HFF-Myc (cell line): ENCODE measurements around the gene DACH2.

Experiments used
- DNase-seq: peaks from one replicate; pipeline ENCODE4 v3.0.0-alpha.2; 2011; ENCODE audit warnings: low read depth; ENCODE audit errors: extremely low read depth
- H3K4me3 ChIP-seq: replicated peaks from 2 replicates; pipeline ENCODE4 v1.5.1; 2011; ENCODE audit warnings: low read depth, mild to moderate bottlenecking, control low read depth, low read length
- TF ChIP-seq, protein P1 (sequence below): IDR thresholded peaks from 2 replicates; pipeline ENCODE4 v1.5.1; 2012; ENCODE audit warnings: mild to moderate bottlenecking, low read depth, low read length, control low read depth; ENCODE audit errors: missing control alignments

Gene DACH2

DNA sequence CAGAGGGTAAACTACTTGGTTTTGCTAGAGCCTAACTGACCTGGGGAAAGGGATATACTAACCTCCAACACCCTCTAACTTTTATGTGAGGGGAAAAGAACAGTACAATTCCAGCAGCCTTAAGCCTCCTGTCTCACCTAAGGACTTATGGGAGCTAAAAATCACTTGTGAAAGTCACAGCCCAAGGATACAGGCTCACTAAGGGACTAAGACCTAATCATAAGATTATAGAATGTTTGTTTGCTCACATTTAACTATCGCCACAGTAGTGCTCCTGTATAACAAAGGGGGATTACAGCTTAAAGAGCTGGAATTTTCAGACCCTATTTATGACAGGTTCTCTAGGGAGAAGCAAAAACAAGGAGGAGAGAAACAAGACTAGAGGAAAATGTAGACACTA, 548.7 kb downstream of the DACH2 start:
- TF ChIP-seq, protein P1, sequence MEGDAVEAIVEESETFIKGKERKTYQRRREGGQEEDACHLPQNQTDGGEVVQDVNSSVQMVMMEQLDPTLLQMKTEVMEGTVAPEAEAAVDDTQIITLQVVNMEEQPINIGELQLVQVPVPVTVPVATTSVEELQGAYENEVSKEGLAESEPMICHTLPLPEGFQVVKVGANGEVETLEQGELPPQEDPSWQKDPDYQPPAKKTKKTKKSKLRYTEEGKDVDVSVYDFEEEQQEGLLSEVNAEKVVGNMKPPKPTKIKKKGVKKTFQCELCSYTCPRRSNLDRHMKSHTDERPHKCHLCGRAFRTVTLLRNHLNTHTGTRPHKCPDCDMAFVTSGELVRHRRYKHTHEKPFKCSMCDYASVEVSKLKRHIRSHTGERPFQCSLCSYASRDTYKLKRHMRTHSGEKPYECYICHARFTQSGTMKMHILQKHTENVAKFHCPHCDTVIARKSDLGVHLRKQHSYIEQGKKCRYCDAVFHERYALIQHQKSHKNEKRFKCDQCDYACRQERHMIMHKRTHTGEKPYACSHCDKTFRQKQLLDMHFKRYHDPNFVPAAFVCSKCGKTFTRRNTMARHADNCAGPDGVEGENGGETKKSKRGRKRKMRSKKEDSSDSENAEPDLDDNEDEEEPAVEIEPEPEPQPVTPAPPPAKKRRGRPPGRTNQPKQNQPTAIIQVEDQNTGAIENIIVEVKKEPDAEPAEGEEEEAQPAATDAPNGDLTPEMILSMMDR, result no peak
- H3K4me3 ChIP-seq, result no peak overlapping the region
- no peak for DNase-seq

DNA sequence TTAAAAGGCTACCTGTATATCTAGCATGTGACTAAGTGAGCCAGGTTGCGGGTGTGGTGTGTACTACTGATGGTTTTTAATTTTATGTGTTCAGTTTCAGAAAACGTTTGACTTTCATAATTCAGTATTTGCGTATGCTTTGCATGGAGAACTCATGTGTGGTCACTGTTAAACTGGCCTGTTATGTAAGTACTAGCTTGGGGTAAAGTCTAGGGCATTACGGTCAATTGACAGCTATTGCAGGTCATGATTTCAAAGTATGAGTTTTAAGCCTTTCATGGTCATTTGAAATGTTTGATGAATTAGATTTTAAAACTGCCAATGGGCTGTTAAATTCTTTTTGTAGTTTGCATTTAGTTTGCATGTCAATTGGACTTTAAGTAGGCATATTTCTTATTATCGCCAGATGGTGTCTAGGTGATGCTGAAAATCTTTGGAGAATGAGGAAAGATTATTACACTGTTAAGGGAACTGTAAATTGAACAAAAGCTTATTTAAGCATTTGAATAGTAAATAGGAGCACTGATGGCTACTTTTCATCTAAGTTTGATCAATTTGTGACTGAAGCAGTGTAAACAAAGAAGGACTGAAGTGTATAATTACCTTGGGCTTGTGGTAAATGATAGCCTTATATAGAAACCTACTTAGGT, 563.4 kb downstream of the DACH2 start:
- DNase-seq, result no peak
- TF ChIP-seq, protein P1, result no peak
- H3K4me3 ChIP-seq, result no peak overlapping the region

DNA sequence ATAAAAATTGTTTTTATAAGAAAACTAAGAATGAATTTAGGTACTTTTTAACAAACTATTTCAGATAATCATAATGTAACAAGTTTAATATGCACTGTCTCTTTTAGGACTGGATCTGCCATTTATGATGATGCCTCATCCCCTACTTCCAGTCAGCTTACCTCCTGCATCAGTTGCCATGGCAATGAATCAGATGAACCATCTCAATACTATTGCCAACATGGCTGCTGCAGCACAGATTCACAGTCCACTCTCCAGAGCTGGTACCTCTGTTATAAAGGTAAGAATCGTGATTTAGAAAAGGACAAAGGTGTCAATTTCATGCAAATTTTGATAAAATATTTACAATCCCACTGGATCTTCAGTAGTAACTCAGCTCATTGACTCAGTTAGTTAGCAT, 566.2 kb downstream of the DACH2 start:
- TF ChIP-seq, protein P1, result no peak
- DNase-seq, result no peak
- H3K4me3 ChIP-seq, result no peak overlapping the region

DNA sequence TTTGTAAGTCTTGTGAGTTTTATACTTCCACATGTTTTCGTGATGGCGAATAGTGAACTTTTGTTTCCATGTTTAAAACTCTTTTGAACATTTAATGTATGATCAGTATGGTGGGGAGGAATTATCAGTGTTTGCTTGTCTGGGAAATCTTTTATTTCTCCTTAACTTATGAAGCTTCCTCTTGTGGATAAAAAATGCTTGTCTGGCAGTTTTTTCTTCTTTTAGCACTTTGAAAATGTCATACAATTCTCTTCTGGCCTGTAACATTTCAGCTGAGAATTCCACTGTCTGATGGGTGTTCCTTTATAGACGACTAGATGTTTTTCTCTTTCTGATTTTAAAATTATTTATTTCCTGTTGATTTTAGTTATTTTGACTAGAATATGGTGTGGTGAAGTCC, 576.0 kb downstream of the DACH2 start:
- no peak overlapping the region for H3K4me3 ChIP-seq
- DNase-seq, result no peak
- TF ChIP-seq, protein P1, result no peak

DNA sequence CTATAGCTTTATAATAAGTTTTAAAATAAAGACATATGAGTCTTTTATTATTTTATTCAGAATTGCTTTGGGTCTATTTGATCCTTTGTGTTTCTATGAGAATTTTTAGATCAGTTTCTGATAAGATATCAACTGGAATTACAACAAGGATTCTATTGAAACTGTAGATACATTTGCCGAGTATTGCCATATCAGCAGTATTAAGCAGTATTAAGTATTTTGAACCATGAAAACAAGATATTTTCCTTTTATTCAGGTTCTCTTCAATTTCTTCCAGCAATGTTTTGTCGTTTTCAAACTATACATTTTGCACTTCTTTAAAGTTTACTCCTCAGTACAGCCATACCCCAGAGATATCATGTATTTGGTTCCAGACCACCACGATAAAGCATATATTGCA, 598.8 kb downstream of the DACH2 start:
- no peak for DNase-seq
- TF ChIP-seq, protein P1, result no peak

DNA sequence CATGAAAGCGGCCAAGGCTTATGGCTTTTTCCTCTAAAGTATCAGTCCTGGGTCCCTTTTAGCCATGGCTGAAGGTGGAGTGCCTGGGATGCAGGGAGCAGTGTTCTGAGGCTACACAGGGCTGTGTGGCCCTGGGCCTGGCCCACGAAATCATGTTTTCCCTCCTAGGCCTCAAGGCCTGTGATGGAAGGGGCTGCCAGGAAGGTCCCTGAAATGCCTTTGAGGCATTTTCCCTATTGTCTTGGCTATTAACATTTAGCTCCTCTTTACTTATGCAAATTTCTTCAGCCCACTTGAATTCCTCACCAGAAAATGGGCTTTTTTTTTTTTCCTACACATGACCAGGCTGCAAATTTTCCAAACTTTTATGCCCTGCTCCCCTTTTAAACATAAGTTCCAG, 657.0 kb downstream of the DACH2 start:
- H3K4me3 ChIP-seq, result no peak overlapping the region
- no peak for DNase-seq
- TF ChIP-seq, protein P1, result no peak

More for the DNA sequence above, 598.8 kb downstream of the DACH2 start:
- H3K4me3 ChIP-seq, result no peak overlapping the region

DNA sequence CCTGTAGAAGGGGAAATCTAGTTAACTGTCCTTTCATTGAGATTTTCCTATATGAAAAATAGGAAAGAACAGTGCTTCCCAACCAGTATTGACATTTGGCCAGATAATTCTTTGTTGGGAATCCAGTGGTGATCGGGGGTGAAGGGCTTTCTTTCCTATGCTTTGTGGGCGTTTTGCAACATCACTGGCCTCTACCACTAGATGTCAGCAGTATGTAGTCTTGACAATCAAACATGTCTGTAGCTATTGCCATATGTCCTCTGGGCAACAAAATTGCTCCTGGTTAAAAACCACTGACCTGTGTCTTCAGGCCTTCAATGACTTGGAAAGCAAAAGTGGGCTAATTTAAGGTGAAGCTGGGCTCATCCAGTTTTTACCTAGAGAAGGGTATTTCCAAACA, 658.5 kb downstream of the DACH2 start:
- TF ChIP-seq, protein P1, result peak; percentile 7
- DNase-seq, result no peak
- H3K4me3 ChIP-seq, result no peak overlapping the region
